ENCODE measurements around the gene IMMP2L. TPM values are rescaled to one million over a fixed set of nuclear protein-coding genes. Genes with fewer than 3 reads are reported as not detected.

The IMMP2L gene
- total RNA-seq, 4 donors from 2014 or later: 2.6 to 69.1 (median 34.7) TPM

DNA sequence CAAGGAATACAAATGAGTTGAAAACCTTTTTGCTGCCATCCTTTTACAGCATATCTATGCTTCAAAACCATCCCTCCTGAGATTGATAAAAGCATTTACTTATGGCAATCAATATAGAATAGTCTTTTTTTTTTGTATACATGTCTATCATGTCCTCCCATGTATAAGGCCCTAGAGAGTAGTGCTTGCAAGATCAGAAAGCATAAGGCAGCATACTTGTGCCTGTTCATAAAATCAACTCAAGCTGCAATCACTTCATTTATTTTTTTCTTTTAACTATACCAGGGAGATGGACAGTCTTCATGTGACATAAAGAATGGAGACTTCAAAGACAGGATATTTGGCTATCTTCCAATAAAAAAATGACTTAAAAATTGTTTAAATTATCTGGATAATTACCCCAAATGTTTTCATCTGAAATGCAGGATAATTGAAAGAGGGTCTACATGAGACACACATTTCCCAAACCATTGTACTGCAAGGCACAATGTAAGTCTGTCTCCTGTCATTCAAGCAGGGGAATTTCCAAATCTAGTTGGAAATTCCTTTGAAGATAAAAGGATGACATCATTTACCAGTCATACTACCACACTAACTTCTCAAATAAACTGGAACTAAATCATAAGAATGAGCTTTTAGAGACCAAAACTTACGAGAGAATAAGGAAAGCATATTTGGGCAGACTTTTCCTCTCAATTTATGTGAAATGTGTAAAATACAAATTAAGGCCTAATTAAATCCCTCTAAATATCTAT, 448.9 kb downstream of the IMMP2L start:
- intact Hi-C loops (cut with DNase I; ENCODE audit: low total_unique reads): no loop called here
- no peaks in the 10 kb centered on the region for H3K27me3 ChIP-seq
- H3K9me3 ChIP-seq: no peaks in the 10 kb centered on the region
- H3K27ac ChIP-seq: no peak overlapping the region
- no peaks in the 10 kb centered on the region for H3K4me1 ChIP-seq
- no peak overlapping the region for H3K4me3 ChIP-seq
- no peak for DNase-seq
- no peaks in the 10 kb centered on the region for H3K36me3 ChIP-seq
- TF ChIP-seq, protein P1, sequence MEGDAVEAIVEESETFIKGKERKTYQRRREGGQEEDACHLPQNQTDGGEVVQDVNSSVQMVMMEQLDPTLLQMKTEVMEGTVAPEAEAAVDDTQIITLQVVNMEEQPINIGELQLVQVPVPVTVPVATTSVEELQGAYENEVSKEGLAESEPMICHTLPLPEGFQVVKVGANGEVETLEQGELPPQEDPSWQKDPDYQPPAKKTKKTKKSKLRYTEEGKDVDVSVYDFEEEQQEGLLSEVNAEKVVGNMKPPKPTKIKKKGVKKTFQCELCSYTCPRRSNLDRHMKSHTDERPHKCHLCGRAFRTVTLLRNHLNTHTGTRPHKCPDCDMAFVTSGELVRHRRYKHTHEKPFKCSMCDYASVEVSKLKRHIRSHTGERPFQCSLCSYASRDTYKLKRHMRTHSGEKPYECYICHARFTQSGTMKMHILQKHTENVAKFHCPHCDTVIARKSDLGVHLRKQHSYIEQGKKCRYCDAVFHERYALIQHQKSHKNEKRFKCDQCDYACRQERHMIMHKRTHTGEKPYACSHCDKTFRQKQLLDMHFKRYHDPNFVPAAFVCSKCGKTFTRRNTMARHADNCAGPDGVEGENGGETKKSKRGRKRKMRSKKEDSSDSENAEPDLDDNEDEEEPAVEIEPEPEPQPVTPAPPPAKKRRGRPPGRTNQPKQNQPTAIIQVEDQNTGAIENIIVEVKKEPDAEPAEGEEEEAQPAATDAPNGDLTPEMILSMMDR (IDR thresholded peaks at IDR 0.05): no peak
- no peak for TF ChIP-seq POLR2A (IDR thresholded peaks at IDR 0.05)

GRCh38 chr7:111112439-111112838, 449.9 kb downstream of the IMMP2L start:
- Histone ChIP-seq H3K4me1 (peaks cover 0 to under 1% of the 10 kb centered on the region in 2 donors), H3K27me3 (no peaks in the 10 kb centered on the region), H3K9me3 (no peaks in the 10 kb centered on the region), H3K27ac (no peak overlapping the region), H3K4me3 (no peak overlapping the region), H3K36me3 (no peaks in the 10 kb centered on the region)
- intact Hi-C loops (cut with DNase I; ENCODE audit: low total_unique reads): no loop called here
- TF ChIP-seq, protein P1 (IDR thresholded peaks at IDR 0.05): no peak
- no peak for DNase-seq

- H3K4me3 ChIP-seq: no peak overlapping the region
- no peaks in the 10 kb centered on the region for H3K27me3 ChIP-seq
- no peak for DNase-seq
- intact Hi-C loops (cut with DNase I; ENCODE audit: low total_unique reads): no loop called here
- H3K36me3 ChIP-seq: no peaks in the 10 kb centered on the region
- no peaks in the 10 kb centered on the region for H3K9me3 ChIP-seq
- TF ChIP-seq POLR2A (IDR thresholded peaks at IDR 0.05): no peak
- TF ChIP-seq, protein P1 (IDR thresholded peaks at IDR 0.05): no peak
- H3K27ac ChIP-seq: no peak overlapping the region
- peaks cover 0 to 3% of the 10 kb centered on the region in 2 donors for H3K4me1 ChIP-seq
Measured at GRCh38 chr7:111108496-111108895, 453.8 kb downstream of the IMMP2L start.

DNA sequence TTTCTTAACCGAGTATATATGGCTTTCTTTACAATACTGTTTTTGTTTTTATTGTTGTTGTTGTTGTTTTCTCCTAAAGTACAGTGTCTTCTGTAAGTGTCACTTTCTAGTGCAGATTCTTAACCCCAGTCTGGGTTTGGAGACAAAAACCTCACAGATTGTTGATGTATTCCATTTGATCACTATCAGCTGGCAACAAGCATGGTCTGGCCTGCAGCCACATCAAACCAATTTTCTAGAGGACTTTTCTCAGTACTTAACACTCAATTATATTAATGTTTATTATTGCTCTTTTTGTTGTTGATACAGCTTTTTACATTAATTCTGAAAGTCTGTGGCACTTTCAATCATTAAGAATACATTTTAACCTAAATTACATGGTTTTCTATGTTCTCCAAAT, 454.3 kb downstream of the IMMP2L start:
- intact Hi-C loops (cut with DNase I; ENCODE audit: low total_unique reads): no loop called here
- DNase-seq: no peak
- H3K9me3 ChIP-seq: no peaks in the 10 kb centered on the region
- H3K4me1 ChIP-seq: peaks cover 0 to 3% of the 10 kb centered on the region in 2 donors
- H3K36me3 ChIP-seq: no peaks in the 10 kb centered on the region
- no peak overlapping the region for H3K4me3 ChIP-seq
- H3K27ac ChIP-seq: no peak overlapping the region
- H3K27me3 ChIP-seq: no peaks in the 10 kb centered on the region
- no peak for TF ChIP-seq POLR2A (IDR thresholded peaks at IDR 0.05)
- TF ChIP-seq, protein P1 (IDR thresholded peaks at IDR 0.05): no peak

- TF ChIP-seq, protein P1 (IDR thresholded peaks at IDR 0.05): no peak
- no peak for TF ChIP-seq POLR2A (IDR thresholded peaks at IDR 0.05)
- Histone ChIP-seq H3K9me3 (no peaks in the 10 kb centered on the region), H3K27ac (no peak overlapping the region), H3K4me1 (peaks cover 0 to 3% of the 10 kb centered on the region in 2 donors), H3K36me3 (no peaks in the 10 kb centered on the region), H3K4me3 (no peak overlapping the region), H3K27me3 (no peaks in the 10 kb centered on the region)
- intact Hi-C loops (cut with DNase I; ENCODE audit: low total_unique reads): no loop called here
- DNase-seq: no peak
Measured at GRCh38 chr7:111107579-111107978, 454.7 kb downstream of the IMMP2L start.

All from uterus (tissue), 4 donors.